K562 (cell line): ENCODE measurements around the gene SEMA6C.
A peak's percentile ranks its signal among the peaks of the same experiment; 100 is the strongest.

ENCODE experiments used
- GTF2F1 ChIP-seq: IDR thresholded peaks from 2 replicates; pipeline ENCODE4 v1.6.1; 2011; ENCODE audit warnings: low read depth, low read length, improper control_type of control experiment
- POLR2A ChIP-seq: fragments of 450-650 bp; conservative IDR thresholded peaks from 2 replicates; pipeline ENCODE4 v1.6.1; 2016
- RBM17 ChIP-seq: fragments of 200-400 bp; formaldehyde crosslinking; IDR thresholded peaks from 2 replicates; pipeline ENCODE4 v1.6.1; 2017; ENCODE audit warnings: low read depth, mild to moderate bottlenecking, low read length, borderline replicate concordance
- RNF2 ChIP-seq: sonication (generic); IDR thresholded peaks from 2 replicates; pipeline ENCODE4 v1.6.1; 2016
- TCFL5 ChIP-seq: fragments of 250-450 bp; sonication (Bioruptor Pico); conservative IDR thresholded peaks from 2 replicates; pipeline ENCODE4 v1.6.1; 2021; ENCODE audit warnings: mild to moderate bottlenecking, moderate library complexity, matching md5 sums
- ZNF143 ChIP-seq: sonication (generic); formaldehyde crosslinking; IDR thresholded peaks from 2 replicates; pipeline ENCODE4 v1.9.0; 2022; ENCODE audit warnings: mild to moderate bottlenecking, missing genetic modification reagents
- ZNF232 ChIP-seq: sonication (generic); formaldehyde crosslinking; IDR thresholded peaks from 2 replicates; pipeline ENCODE4 v1.8.0; 2022; ENCODE audit warnings: mild to moderate bottlenecking, missing genetic modification reagents
- TF ChIP-seq, protein P1 (sequence below), 2 experiments: IDR thresholded peaks in 1 of 2; conservative IDR thresholded peaks in 1 of 2; 2 replicates each; pipeline ENCODE4 v1.6.1; 2016; ENCODE audit warnings: low read depth in 2 of 2, mild to moderate bottlenecking in 1 of 2, missing compliant biosample characterization in 1 of 2, missing genetic modification characterization in 1 of 2, moderate library complexity in 1 of 2
- TF ChIP-seq, protein P2 (sequence below): sonication (generic); formaldehyde crosslinking; IDR thresholded peaks from 2 replicates; pipeline ENCODE4 v1.8.0; 2022; ENCODE audit warnings: mild to moderate bottlenecking, missing genetic modification reagents
- TF ChIP-seq, protein P3 (sequence below), 3 experiments: IDR thresholded peaks in 2 of 3; conservative IDR thresholded peaks in 1 of 3; 2 replicates each; pipeline ENCODE4 v1.5.1; 2011 to 2012; ENCODE audit warnings: low read length in 3 of 3, mild to moderate bottlenecking in 3 of 3, control low read depth in 2 of 3, improper control_type of control experiment in 1 of 3, inconsistent platforms in 1 of 3, low read depth in 1 of 3, mixed read lengths in 1 of 3, moderate library complexity in 1 of 3; ENCODE audit not compliant: insufficient read depth in 2 of 3
- TF ChIP-seq, protein P4 (sequence below): sonication (generic); formaldehyde crosslinking; IDR thresholded peaks from 2 replicates; pipeline ENCODE4 v1.8.0; 2022; ENCODE audit warnings: missing genetic modification reagents, mild to moderate bottlenecking, moderate library complexity, borderline replicate concordance
- TF ChIP-seq, protein P5 (sequence below): sonication (generic); formaldehyde crosslinking; IDR thresholded peaks from 2 replicates; pipeline ENCODE4 v1.8.0; 2023; ENCODE audit warnings: mild to moderate bottlenecking, missing genetic modification reagents

DNA sequence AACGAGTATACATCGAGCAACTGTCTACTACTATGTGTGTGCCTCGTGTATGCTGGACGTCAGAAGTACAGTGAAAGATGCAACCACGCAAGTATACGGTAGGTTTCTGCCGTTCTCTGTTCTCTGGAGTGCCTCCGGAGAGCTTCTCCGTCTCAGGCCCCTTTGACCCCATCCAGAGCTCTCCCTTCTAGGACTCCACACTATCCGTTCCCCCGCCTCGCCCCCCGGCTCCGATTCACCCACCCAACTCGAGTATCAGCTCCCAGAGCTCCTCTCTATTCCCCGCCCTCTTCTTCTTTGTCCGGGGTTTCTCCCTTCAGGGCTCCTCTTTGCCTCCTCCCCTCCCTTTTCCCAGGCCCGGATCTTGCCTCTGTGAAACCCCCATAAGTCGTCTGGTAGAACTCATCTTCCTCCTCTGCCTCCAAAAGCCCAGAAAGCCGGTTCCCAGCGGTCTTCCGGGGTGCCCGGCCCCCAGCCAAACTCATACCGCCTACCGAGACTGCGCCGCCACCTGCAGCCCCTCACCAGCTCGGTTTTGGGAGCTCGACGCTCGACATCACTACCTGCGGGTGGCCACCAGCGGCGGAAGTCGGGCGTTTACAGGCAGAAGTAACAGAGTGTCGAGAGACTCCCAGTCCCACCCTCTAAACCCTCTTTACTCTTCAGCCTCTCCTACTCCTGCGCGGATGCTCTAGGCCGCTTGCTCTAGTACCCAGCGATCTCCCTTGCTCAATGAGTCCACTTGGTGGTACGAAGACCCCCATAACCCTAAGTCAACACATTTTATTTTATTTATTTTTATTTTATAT, 43.4 kb upstream of the SEMA6C start, which contains the start of gene VPS72:
- TF ChIP-seq POLR2A (peak; percentile 91), TCFL5 (CRISPR knock-in tag) (no peak), ZNF143 (CRISPR knock-in tag) (no peak), ZNF232 (CRISPR knock-in tag) (no peak), RBM17 (no peak), GTF2F1 (peak; percentile 62; the same call in 1 of the 2 replicates), RNF2 (peak; percentile 71)
- TF ChIP-seq, protein P1, sequence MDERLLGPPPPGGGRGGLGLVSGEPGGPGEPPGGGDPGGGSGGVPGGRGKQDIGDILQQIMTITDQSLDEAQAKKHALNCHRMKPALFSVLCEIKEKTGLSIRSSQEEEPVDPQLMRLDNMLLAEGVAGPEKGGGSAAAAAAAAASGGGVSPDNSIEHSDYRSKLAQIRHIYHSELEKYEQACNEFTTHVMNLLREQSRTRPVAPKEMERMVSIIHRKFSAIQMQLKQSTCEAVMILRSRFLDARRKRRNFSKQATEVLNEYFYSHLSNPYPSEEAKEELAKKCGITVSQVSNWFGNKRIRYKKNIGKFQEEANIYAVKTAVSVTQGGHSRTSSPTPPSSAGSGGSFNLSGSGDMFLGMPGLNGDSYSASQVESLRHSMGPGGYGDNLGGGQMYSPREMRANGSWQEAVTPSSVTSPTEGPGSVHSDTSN (CRISPR knock-in tag; IDR thresholded peaks at IDR 0.05; ENCODE audit: low read depth): no peak
- TF ChIP-seq, protein P1 (tag; conservative IDR thresholded peaks at IDR 0.05; ENCODE audit: low read depth): no peak
- TF ChIP-seq, protein P2, sequence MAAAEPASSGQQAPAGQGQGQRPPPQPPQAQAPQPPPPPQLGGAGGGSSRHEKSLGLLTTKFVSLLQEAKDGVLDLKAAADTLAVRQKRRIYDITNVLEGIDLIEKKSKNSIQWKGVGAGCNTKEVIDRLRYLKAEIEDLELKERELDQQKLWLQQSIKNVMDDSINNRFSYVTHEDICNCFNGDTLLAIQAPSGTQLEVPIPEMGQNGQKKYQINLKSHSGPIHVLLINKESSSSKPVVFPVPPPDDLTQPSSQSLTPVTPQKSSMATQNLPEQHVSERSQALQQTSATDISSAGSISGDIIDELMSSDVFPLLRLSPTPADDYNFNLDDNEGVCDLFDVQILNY: no peak
- TF ChIP-seq, protein P3, sequence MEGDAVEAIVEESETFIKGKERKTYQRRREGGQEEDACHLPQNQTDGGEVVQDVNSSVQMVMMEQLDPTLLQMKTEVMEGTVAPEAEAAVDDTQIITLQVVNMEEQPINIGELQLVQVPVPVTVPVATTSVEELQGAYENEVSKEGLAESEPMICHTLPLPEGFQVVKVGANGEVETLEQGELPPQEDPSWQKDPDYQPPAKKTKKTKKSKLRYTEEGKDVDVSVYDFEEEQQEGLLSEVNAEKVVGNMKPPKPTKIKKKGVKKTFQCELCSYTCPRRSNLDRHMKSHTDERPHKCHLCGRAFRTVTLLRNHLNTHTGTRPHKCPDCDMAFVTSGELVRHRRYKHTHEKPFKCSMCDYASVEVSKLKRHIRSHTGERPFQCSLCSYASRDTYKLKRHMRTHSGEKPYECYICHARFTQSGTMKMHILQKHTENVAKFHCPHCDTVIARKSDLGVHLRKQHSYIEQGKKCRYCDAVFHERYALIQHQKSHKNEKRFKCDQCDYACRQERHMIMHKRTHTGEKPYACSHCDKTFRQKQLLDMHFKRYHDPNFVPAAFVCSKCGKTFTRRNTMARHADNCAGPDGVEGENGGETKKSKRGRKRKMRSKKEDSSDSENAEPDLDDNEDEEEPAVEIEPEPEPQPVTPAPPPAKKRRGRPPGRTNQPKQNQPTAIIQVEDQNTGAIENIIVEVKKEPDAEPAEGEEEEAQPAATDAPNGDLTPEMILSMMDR (IDR thresholded peaks at IDR 0.05 in 2 of 3, conservative IDR thresholded peaks at IDR 0.05 in 1 of 3; ENCODE audit: insufficient read depth in 2 of 3, low read depth in 1 of 3, low read length in 3 of 3): 0 out of 6 replicates have a peak, but pooled peaks of 1 of the 3 experiments have one; percentile 3
- TF ChIP-seq, protein P4, sequence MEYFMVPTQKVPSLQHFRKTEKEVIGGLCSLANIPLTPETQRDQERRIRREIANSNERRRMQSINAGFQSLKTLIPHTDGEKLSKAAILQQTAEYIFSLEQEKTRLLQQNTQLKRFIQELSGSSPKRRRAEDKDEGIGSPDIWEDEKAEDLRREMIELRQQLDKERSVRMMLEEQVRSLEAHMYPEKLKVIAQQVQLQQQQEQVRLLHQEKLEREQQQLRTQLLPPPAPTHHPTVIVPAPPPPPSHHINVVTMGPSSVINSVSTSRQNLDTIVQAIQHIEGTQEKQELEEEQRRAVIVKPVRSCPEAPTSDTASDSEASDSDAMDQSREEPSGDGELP: peak; percentile 90
- TF ChIP-seq, protein P5, sequence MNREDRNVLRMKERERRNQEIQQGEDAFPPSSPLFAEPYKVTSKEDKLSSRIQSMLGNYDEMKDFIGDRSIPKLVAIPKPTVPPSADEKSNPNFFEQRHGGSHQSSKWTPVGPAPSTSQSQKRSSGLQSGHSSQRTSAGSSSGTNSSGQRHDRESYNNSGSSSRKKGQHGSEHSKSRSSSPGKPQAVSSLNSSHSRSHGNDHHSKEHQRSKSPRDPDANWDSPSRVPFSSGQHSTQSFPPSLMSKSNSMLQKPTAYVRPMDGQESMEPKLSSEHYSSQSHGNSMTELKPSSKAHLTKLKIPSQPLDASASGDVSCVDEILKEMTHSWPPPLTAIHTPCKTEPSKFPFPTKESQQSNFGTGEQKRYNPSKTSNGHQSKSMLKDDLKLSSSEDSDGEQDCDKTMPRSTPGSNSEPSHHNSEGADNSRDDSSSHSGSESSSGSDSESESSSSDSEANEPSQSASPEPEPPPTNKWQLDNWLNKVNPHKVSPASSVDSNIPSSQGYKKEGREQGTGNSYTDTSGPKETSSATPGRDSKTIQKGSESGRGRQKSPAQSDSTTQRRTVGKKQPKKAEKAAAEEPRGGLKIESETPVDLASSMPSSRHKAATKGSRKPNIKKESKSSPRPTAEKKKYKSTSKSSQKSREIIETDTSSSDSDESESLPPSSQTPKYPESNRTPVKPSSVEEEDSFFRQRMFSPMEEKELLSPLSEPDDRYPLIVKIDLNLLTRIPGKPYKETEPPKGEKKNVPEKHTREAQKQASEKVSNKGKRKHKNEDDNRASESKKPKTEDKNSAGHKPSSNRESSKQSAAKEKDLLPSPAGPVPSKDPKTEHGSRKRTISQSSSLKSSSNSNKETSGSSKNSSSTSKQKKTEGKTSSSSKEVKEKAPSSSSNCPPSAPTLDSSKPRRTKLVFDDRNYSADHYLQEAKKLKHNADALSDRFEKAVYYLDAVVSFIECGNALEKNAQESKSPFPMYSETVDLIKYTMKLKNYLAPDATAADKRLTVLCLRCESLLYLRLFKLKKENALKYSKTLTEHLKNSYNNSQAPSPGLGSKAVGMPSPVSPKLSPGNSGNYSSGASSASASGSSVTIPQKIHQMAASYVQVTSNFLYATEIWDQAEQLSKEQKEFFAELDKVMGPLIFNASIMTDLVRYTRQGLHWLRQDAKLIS (CRISPR knock-in tag): 0 out of 2 replicates have a peak, but pooled peaks have one; percentile 70
